Measurements from ENCODE around the gene ACTL8.

DNA sequence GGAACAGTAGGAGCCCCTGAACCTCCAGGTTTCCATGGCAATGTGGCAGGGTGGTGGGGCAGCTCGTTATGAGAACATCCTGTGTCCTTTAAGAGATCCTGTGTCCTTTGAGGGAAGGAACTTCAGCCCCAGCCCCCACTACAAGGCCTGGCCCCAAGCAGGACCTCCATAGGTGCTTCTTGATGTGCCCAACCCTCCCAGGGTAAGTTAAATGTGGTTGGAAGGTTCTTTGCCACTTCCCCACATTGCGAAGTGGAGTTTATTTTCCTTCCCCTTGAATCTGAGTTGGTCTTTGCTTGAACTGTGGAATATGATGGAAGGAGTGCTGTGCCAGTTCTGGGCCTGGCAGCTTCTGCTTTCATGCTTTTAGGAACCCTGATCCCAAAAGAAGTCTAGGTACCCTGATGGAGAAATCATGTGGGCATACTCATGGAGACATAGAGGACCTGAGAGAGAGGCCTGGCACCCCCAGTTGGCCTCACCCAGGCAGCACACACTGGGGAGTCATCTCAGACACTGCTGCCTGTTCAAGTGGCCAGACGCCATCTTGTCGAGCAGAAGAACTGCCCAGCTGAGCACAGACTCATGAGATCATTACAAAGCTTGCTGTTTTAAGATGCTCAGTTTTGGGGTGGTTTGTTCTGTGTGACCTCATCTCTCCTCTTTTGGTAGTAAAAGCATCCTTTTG, 44.1 kb upstream of the ACTL8 start:
- TF ChIP-seq, protein P1, sequence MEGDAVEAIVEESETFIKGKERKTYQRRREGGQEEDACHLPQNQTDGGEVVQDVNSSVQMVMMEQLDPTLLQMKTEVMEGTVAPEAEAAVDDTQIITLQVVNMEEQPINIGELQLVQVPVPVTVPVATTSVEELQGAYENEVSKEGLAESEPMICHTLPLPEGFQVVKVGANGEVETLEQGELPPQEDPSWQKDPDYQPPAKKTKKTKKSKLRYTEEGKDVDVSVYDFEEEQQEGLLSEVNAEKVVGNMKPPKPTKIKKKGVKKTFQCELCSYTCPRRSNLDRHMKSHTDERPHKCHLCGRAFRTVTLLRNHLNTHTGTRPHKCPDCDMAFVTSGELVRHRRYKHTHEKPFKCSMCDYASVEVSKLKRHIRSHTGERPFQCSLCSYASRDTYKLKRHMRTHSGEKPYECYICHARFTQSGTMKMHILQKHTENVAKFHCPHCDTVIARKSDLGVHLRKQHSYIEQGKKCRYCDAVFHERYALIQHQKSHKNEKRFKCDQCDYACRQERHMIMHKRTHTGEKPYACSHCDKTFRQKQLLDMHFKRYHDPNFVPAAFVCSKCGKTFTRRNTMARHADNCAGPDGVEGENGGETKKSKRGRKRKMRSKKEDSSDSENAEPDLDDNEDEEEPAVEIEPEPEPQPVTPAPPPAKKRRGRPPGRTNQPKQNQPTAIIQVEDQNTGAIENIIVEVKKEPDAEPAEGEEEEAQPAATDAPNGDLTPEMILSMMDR (IDR thresholded peaks at IDR 0.05; ENCODE audit: low read depth, low read length), result no peak
- TF ChIP-seq EZH2phosphoT487 (IDR thresholded peaks at IDR 0.05; ENCODE audit: low read depth), result no peak
